Measurements from ENCODE around the gene ATG4C.

GRCh38 chr1:62772607-62773295 is 11.2 kb upstream of the ATG4C start:
- TF ChIP-seq GATA3 (IDR thresholded peaks at IDR 0.05; ENCODE audit: low read depth, low read length) (no peak), GATA2 (IDR thresholded peaks at IDR 0.05; ENCODE audit: low read depth, low read length) (no peak)

Data from SH-SY5Y (cell line).